Measurements from ENCODE around the gene DOCK4.

GRCh38 chr7:112143582-112143981 lies 62.6 kb downstream of the DOCK4 start:
- TF ChIP-seq POLR2AphosphoS5 (IDR thresholded peaks at IDR 0.05; ENCODE audit: low read depth) = no peak
- no peak for TF ChIP-seq CTCF (IDR thresholded peaks at IDR 0.05; ENCODE audit: insufficient read depth, low read length)
- TF ChIP-seq REST (IDR thresholded peaks at IDR 0.05; ENCODE audit: insufficient replicate concordance, low read depth) = no peak
- no peak for TF ChIP-seq SPI1 (IDR thresholded peaks at IDR 0.05; ENCODE audit: borderline replicate concordance, low read depth)
- TF ChIP-seq GABPA (IDR thresholded peaks at IDR 0.05; ENCODE audit: low read depth) = no peak
